Measurements from ENCODE around the gene PRR15L. TPM values are rescaled to one million over a fixed set of nuclear protein-coding genes. Genes with fewer than 3 reads are reported as not detected.
A peak's percentile ranks its signal among the peaks of the same experiment; 100 is the strongest.
"Not testable (repeated sequence)": the region's sequence is repeated elsewhere in the genome, so short reads cannot be mapped to it uniquely, and the experiment has no call there.

The PRR15L gene
- total RNA-seq, 2 experiments from 2014 or later, result not detected

DNA sequence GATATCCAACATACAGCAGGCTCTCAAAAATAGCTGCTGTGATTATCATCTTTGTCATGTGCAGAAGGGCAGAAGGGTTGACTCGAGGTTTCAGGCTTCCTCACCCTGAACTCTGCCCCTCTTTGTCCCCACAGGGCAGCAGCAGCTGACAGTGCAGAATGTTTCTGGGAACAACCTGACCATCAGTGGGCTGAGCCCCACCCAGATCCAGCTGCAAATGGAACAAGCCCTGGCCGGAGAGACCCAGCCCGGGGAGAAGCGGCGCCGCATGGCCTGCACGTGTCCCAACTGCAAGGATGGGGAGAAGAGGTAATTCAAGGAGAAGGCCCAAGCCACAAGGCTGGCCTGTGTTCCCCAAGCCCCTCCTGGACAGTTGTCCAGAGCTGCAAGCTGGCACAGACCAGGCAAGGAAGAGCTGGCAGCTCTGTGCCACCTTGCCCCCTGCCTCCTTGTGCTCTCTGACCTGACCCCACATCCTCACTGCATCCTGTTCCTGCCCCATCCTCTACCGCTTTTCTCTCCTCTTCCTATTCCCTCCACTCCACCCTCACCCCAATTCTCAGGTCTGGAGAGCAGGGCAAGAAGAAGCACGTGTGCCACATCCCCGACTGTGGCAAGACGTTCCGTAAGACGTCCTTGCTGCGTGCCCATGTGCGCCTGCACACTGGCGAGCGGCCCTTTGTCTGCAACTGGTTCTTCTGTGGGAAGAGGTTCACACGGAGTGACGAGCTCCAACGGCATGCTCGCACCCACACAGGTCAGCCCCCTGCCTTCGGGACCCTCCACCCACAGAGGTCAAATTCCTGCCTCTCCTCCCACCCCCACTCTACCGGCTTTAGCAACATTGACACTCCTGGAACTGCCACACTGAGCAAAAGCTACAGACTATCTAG lies 32.7 kb downstream of the PRR15L start:
- ChIA-PET CTCF (interaction anchor here (0.6 to 1.5 kb wide), 2 partner anchors 24 to 186 kb away, joined by 4 read pairs; no protein-coding TSS in a partner anchor), POLR2A (no interaction called here)
- H3K36me3 Mint-ChIP-seq (ENCODE audit: low read depth), result peaks cover 64% of the 10 kb centered on the region

GRCh38 chr17:47919889-47920288 lies 37.8 kb downstream of the PRR15L start:
- H3K27ac Mint-ChIP-seq, H3K27me3 Mint-ChIP-seq, POLR2A ChIA-PET, H3K4me3 Mint-ChIP-seq, H3K9me3 Mint-ChIP-seq, DNase-seq: not testable (repeated sequence)
- Mint-ChIP-seq H3K4me1 (peaks cover 15% of the 10 kb centered on the region), H3K36me3 (ENCODE audit: low read depth) (peaks cover 49% of the 10 kb centered on the region)
- CTCF ChIA-PET, result interaction anchor here (1.3 to 1.7 kb wide), 3 partner anchors 27 to 98 kb away, joined by 3 to 6 read pairs (median 3); partner anchors contain the start of gene SCRN2

More for the DNA sequence above, 32.7 kb downstream of the PRR15L start:
- peaks cover 7% of the 10 kb centered on the region for H3K4me1 Mint-ChIP-seq
- H3K27ac Mint-ChIP-seq, result no peak overlapping the region
- no peak for DNase-seq
- H3K9me3 Mint-ChIP-seq, result no peaks in the 10 kb centered on the region
- no peak overlapping the region for H3K4me3 Mint-ChIP-seq
- no peaks in the 10 kb centered on the region for H3K27me3 Mint-ChIP-seq

- Mint-ChIP-seq H3K36me3 (ENCODE audit: low read depth) (peaks cover 41% of the 10 kb centered on the region), H3K4me1 (peaks cover 15% of the 10 kb centered on the region), H3K27me3 (no peaks in the 10 kb centered on the region), H3K27ac (no peak overlapping the region), H3K4me3 (no peak overlapping the region), H3K9me3 (no peaks in the 10 kb centered on the region)
- POLR2A ChIA-PET, result interaction anchor here (0.7 to 1.2 kb wide), 4 partner anchors 22 to 53 kb away, joined by 5 to 7 read pairs (median 6); partner anchors contain the start of gene PNPO
- CTCF ChIA-PET, result interaction anchor here (0.9 to 1.7 kb wide), 3 partner anchors 28 to 78 kb away, joined by 3 to 6 read pairs (median 3); partner anchors contain the start of genes CDK5RAP3 and SCRN2
- no peak for DNase-seq
These were observed 38.7 kb downstream of the PRR15L start for GRCh38 chr17:47918991-47919390.

DNA sequence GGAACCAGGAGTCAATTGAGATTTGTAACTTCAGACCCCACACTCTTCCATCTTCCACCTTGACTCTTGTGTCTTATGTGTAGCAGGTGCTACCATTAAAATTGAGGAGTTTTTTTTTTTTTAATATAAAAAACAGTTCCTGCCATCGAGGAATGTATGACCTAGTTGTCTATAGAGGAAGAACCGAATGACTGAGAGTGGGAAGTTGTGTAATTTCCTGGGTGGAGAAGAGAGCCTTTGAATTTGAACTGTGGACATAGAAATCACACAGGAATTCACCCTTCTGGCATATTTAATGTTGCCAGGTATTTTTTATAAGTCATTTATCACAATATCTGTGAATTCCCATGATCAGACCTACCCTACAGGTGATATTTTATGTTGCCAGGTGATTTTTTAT lies 39.7 kb downstream of the PRR15L start:
- H3K27ac Mint-ChIP-seq, result no peak overlapping the region
- DNase-seq, result no peak
- no peaks in the 10 kb centered on the region for H3K27me3 Mint-ChIP-seq
- H3K9me3 Mint-ChIP-seq, result no peaks in the 10 kb centered on the region
- H3K36me3 Mint-ChIP-seq (ENCODE audit: low read depth), result peaks cover 32% of the 10 kb centered on the region
- POLR2A ChIA-PET, result interaction anchor here (0.9 to 1.2 kb wide), 3 partner anchors 21 to 23 kb away, joined by 5 to 7 read pairs (median 6); partner anchors contain the start of gene PNPO
- H3K4me1 Mint-ChIP-seq, result peaks cover 15% of the 10 kb centered on the region
- CTCF ChIA-PET, result interaction anchor here (1.7 kb wide), 1 partner anchor 29 kb away, joined by 6 read pairs; no protein-coding TSS in a partner anchor
- no peak overlapping the region for H3K4me3 Mint-ChIP-seq

- CTCF ChIA-PET, result interaction anchor here (1.0 kb wide), 1 partner anchor 27 kb away, joined by 3 read pairs; no protein-coding TSS in a partner anchor
- POLR2A ChIA-PET, result interaction anchor here (2.2 kb wide), 1 partner anchor 12 kb away, joined by 7 read pairs; no protein-coding TSS in a partner anchor
- Mint-ChIP-seq H3K4me3 (no peak overlapping the region), H3K36me3 (ENCODE audit: low read depth) (peaks cover 31% of the 10 kb centered on the region), H3K4me1 (peaks cover 15% of the 10 kb centered on the region), H3K27me3 (no peaks in the 10 kb centered on the region), H3K27ac (no peak overlapping the region), H3K9me3 (no peaks in the 10 kb centered on the region)
- no peak for DNase-seq
These were observed 40.1 kb downstream of the PRR15L start for GRCh38 chr17:47917581-47917980.

DNA sequence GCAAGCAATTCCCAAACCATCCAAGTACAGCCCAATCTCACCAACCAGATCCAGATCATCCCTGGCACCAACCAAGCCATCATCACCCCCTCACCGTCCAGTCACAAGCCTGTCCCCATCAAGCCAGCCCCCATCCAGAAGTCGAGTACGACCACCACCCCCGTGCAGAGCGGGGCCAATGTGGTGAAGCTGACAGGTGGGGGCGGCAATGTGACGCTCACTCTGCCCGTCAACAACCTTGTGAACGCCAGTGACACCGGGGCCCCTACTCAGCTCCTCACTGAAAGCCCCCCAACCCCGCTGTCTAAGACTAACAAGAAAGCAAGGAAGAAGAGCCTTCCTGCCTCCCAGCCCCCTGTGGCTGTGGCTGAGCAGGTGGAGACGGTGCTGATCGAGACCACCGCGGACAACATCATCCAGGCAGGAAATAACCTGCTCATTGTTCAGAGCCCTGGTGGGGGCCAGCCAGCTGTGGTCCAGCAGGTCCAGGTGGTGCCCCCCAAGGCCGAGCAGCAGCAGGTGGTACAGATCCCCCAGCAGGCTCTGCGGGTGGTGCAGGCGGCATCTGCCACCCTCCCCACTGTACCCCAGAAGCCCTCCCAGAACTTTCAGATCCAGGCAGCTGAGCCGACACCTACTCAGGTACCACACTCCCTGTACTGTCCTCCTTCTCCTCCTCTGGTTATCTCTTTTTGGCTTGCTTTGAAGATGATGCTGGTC lies 41.0 kb downstream of the PRR15L start:
- ChIA-PET POLR2A (interaction anchor here (2.2 kb wide), 1 partner anchor 11 kb away, joined by 7 read pairs; no protein-coding TSS in a partner anchor), CTCF (interaction anchor here (1.0 kb wide), 1 partner anchor 27 kb away, joined by 3 read pairs; no protein-coding TSS in a partner anchor)
- H3K27ac Mint-ChIP-seq, result peak overlapping the region; percentile 4
- H3K4me1 Mint-ChIP-seq, result peaks cover 15% of the 10 kb centered on the region
- no peaks in the 10 kb centered on the region for H3K27me3 Mint-ChIP-seq
- H3K4me3 Mint-ChIP-seq, result no peak overlapping the region
- H3K9me3 Mint-ChIP-seq, result no peaks in the 10 kb centered on the region
- H3K36me3 Mint-ChIP-seq (ENCODE audit: low read depth), result peaks cover 29% of the 10 kb centered on the region
- DNase-seq, result no peak

DNA sequence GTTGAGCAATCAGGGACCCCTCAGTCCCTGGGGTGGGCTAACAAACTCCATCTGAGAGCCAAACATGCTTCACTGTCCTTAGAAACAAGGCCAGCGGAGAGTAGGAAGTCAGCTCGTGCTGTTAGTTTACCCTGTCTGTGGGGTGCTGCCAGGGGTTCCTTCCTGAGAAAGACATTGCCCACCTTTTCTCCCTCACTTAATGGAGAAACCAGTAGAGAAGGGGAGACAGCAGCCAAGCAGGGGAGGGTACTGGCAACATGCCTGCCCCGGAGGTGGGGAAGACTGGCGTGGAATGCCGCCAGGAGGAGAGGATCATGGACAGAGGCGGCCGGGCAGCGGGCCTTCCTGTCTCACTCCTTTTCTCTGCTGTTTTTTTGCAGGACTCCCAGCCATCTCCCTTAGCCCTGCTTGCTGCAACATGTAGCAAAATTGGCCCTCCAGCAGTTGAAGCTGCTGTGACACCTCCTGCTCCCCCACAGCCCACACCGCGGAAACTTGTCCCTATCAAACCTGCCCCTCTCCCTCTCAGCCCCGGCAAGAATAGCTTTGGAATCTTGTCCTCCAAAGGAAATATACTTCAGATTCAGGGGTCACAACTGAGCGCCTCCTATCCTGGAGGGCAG lies 41.8 kb downstream of the PRR15L start:
- ChIA-PET CTCF (no interaction called here), POLR2A (interaction anchor here (2.2 kb wide), 1 partner anchor 10 kb away, joined by 7 read pairs; no protein-coding TSS in a partner anchor)
- peaks cover 22% of the 10 kb centered on the region for H3K36me3 Mint-ChIP-seq (ENCODE audit: low read depth)
- no peak overlapping the region for H3K27ac Mint-ChIP-seq
- H3K4me1 Mint-ChIP-seq, result peaks cover 15% of the 10 kb centered on the region
- H3K4me3 Mint-ChIP-seq, result no peak overlapping the region
- H3K27me3 Mint-ChIP-seq, result no peaks in the 10 kb centered on the region
- H3K9me3 Mint-ChIP-seq, result no peaks in the 10 kb centered on the region
- no peak for DNase-seq

GRCh38 chr17:47914306-47914948 lies 43.3 kb downstream of the PRR15L start:
- ChIA-PET POLR2A (no interaction called here), CTCF (interaction anchor here (1.0 kb wide), 2 partner anchors 32 to 56 kb away, joined by 3 read pairs; partner anchors contain the start of gene CDK5RAP3)
- no peak overlapping the region for H3K4me3 Mint-ChIP-seq
- no peak overlapping the region for H3K27ac Mint-ChIP-seq
- no peaks in the 10 kb centered on the region for H3K27me3 Mint-ChIP-seq
- H3K36me3 Mint-ChIP-seq (ENCODE audit: low read depth), result peaks cover 19% of the 10 kb centered on the region
- DNase-seq, result no peak
- H3K4me1 Mint-ChIP-seq, result peaks cover 14% of the 10 kb centered on the region
- H3K9me3 Mint-ChIP-seq, result no peaks in the 10 kb centered on the region

DNA sequence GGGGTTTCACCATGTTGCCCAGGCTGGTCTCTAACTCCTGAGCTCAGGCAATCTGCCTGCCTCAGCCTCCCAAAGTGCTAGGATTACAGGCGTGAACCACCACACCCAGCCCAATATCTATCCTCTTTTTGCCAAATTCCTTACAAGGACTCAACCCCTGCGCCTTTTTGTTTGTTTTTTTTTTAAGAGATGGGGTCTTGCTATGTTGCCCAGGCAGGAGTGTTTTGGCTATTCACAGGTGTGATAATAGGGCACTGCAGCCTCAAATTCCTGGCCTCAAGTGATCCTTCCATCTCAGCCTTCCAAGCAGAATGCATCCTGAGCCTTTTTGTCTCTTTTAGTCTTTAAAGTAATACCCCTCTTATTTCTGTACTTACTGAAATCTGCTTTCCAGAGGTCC lies 44.6 kb downstream of the PRR15L start:
- ChIA-PET CTCF (no interaction called here), POLR2A (no interaction called here)
- H3K27ac Mint-ChIP-seq, result no peak overlapping the region
- H3K36me3 Mint-ChIP-seq (ENCODE audit: low read depth), result peaks cover 19% of the 10 kb centered on the region
- H3K4me1 Mint-ChIP-seq, result peaks cover 13% of the 10 kb centered on the region
- no peaks in the 10 kb centered on the region for H3K27me3 Mint-ChIP-seq
- no peak overlapping the region for H3K4me3 Mint-ChIP-seq
- H3K9me3 Mint-ChIP-seq, result no peaks in the 10 kb centered on the region
- DNase-seq, result no peak

DNA sequence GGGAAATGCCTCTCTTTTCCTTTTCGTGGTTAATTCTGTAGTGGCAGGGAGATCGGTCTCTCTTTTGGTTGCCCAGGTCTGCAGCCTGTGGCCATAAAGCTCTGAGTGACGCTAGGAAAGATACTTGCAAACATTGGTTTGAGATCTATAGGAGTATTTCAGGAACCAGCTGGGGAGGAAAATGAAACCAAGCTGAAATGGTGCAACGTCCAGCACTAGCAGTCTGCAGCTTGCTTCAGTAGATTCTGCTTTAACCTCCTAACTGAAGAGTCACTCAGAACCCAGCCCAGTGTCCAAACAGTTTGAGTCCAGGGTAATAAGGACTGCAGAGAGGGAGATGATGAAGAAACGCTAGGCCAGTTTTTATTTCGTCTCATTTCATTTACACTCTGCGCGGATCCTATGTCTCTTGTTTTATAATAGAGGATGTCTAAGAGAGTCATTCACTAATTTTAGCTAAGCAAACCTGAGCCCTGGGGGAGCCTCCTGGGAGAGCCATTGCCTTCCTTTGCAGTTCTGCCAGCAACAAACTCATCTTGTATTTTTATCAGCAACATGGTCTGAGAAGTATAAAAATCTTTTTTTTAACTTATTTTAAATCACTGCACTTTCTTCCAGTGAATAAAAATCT lies 49.6 kb downstream of the PRR15L start:
- H3K4me3 Mint-ChIP-seq, result no peak overlapping the region
- H3K36me3 Mint-ChIP-seq (ENCODE audit: low read depth), result peaks cover 18% of the 10 kb centered on the region
- H3K27ac Mint-ChIP-seq, result no peak overlapping the region
- H3K9me3 Mint-ChIP-seq, result no peaks in the 10 kb centered on the region
- peaks cover 8% of the 10 kb centered on the region for H3K4me1 Mint-ChIP-seq
- CTCF ChIA-PET, result interaction anchor here (0.9 to 1.2 kb wide), 2 partner anchors 13 to 33 kb away, joined by 3 read pairs; partner anchors contain the start of gene PNPO
- POLR2A ChIA-PET, result interaction anchor here (4.8 kb wide), 1 partner anchor 12 kb away, joined by 29 read pairs; the partner anchor contains the start of gene SP2
- no peak for DNase-seq
- H3K27me3 Mint-ChIP-seq, result no peaks in the 10 kb centered on the region

DNA sequence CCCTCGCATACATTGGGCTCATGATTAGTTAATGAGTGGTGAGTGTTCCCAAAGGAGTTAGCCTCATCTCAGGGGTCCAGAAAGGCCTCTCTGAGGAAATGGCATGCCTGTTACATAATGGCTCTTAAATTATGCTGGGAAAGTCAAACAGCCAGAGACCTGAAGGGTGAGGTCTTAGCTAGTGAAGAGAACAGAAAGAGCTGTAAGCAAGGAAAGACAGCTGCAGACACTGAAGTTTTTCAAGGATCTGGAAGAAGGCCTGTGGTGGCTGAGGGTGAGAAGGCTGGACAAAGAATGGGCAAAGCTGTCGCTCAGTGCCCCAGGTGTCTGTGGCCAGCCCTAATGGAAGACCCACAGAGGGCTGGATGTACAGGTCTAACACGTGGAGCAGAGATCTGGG lies 51.2 kb downstream of the PRR15L start:
- H3K4me3 Mint-ChIP-seq, result no peak overlapping the region
- peaks cover 8% of the 10 kb centered on the region for H3K4me1 Mint-ChIP-seq
- no peaks in the 10 kb centered on the region for H3K9me3 Mint-ChIP-seq
- no peak overlapping the region for H3K27ac Mint-ChIP-seq
- no peaks in the 10 kb centered on the region for H3K27me3 Mint-ChIP-seq
- ChIA-PET POLR2A (interaction anchor here (2.7 to 4.8 kb wide), 2 partner anchors 10 to 11 kb away, joined by 7 to 29 read pairs; partner anchors contain the start of gene SP2), CTCF (interaction anchor here (0.5 kb wide), 1 partner anchor 113 kb away, joined by 3 read pairs; no protein-coding TSS in a partner anchor)
- no peak for DNase-seq
- peaks cover 21% of the 10 kb centered on the region for H3K36me3 Mint-ChIP-seq (ENCODE audit: low read depth)
